Measurements from ENCODE around the gene ZNF879.

ZNF879 gene

GRCh38 chr5:178988436-178989220, 35.0 kb upstream of the ZNF879 start:
- H3K27ac ChIP-seq, result no peak overlapping the region
- TF ChIP-seq CTCF (conservative IDR thresholded peaks at IDR 0.05) (no peak), ZFX (IDR thresholded peaks at IDR 0.05) (no peak)

GRCh38 chr5:178989311-178989710, 34.3 kb upstream of the ZNF879 start:
- TF ChIP-seq ZFX (IDR thresholded peaks at IDR 0.05), result no peak
- H3K27ac ChIP-seq, result no peak overlapping the region

GRCh38 chr5:178990491-178990890, 33.1 kb upstream of the ZNF879 start:
- no peak overlapping the region for H3K27ac ChIP-seq
- TF ChIP-seq ZFX (IDR thresholded peaks at IDR 0.05) (no peak), CTCF (conservative IDR thresholded peaks at IDR 0.05) (no peak)

GRCh38 chr5:178991190-178992145, 32.1 kb upstream of the ZNF879 start:
- TF ChIP-seq CTCF (conservative IDR thresholded peaks at IDR 0.05), result no peak
- TF ChIP-seq ZFX (IDR thresholded peaks at IDR 0.05), result no peak
- no peak overlapping the region for H3K27ac ChIP-seq

- no peak overlapping the region for H3K27ac ChIP-seq
- TF ChIP-seq ZFX (IDR thresholded peaks at IDR 0.05), result no peak
- no peak for TF ChIP-seq CTCF (conservative IDR thresholded peaks at IDR 0.05)
These were observed 31.2 kb upstream of the ZNF879 start for GRCh38 chr5:178992291-178992895.

- H3K27ac ChIP-seq, result no peak overlapping the region
- TF ChIP-seq CTCF (conservative IDR thresholded peaks at IDR 0.05), result no peak
- TF ChIP-seq ZFX (IDR thresholded peaks at IDR 0.05), result no peak
These were observed 30.3 kb upstream of the ZNF879 start for GRCh38 chr5:178993236-178993765.

- TF ChIP-seq CTCF (conservative IDR thresholded peaks at IDR 0.05) (no peak), ZFX (IDR thresholded peaks at IDR 0.05) (no peak)
- no peak overlapping the region for H3K27ac ChIP-seq
These were observed 29.5 kb upstream of the ZNF879 start for GRCh38 chr5:178993955-178994579.
